CD14-positive monocyte (primary cell): ENCODE measurements around the gene MOK. TPM values are rescaled to one million over a fixed set of nuclear protein-coding genes. Genes with fewer than 3 reads are reported as not detected.

ENCODE experiments used
- DNase-seq, 3 donors: peaks; one replicate each; pipeline ENCODE4 v3.0.0-alpha.2; 2011 to 2022
- H2AFZ ChIP-seq: 2 replicates; pipeline ENCODE4 v1.6.0; 2012; ENCODE audit warnings: mild to moderate bottlenecking, low read depth, low read length, inconsistent platforms; ENCODE audit not compliant: insufficient read depth, poor library complexity, severe bottlenecking
- H3K27ac ChIP-seq, 2 donors: 1 replicate in 1 of 2; 2 replicates in 1 of 2; pipeline ENCODE4 v1.5.1; 2012 to 2013; ENCODE audit warnings: low read length in 2 of 2, control low read depth in 1 of 2, inconsistent platforms in 1 of 2, low read depth in 1 of 2, mild to moderate bottlenecking in 1 of 2
- H3K27me3 ChIP-seq, 2 donors: one replicate each; pipeline versions ENCODE4 v1.6.0 to v1.6.1; 2011 to 2013; ENCODE audit warnings: low read length in 2 of 2; ENCODE audit not compliant: control insufficient read depth in 2 of 2, insufficient read depth in 2 of 2
- H3K36me3 ChIP-seq, 2 donors: replicated peaks in 1 of 2; 1 replicate in 1 of 2; 2 replicates in 1 of 2; pipeline versions ENCODE4 v1.5.1 to v1.6.1; 2012 to 2013; ENCODE audit warnings: low read length in 2 of 2, control low read depth in 1 of 2, inconsistent platforms in 1 of 2, mild to moderate bottlenecking in 1 of 2; ENCODE audit not compliant: insufficient read depth in 2 of 2, control insufficient read depth in 1 of 2
- H3K4me1 ChIP-seq, 2 donors: 1 replicate in 1 of 2; 2 replicates in 1 of 2; pipeline versions ENCODE4 v1.5.1 to v1.6.1; 2012 to 2013; ENCODE audit warnings: low read length in 2 of 2, control low read depth in 1 of 2, inconsistent platforms in 1 of 2, mild to moderate bottlenecking in 1 of 2, moderate library complexity in 1 of 2; ENCODE audit not compliant: insufficient read depth in 2 of 2, control insufficient read depth in 1 of 2
- H3K4me2 ChIP-seq: replicated peaks from 2 replicates; pipeline ENCODE3; 2012; ENCODE audit warnings: low read length, moderate library complexity, mild to moderate bottlenecking; ENCODE audit not compliant: poor library complexity, severe bottlenecking; ENCODE audit errors: extremely low read depth
- H3K4me3 ChIP-seq, 3 experiments: fragments of 200-600 bp in 1 of 3; sonication (generic) in 1 of 3; replicated peaks in 1 of 3; 1 replicate in 2 of 3; 2 replicates in 1 of 3; pipeline ENCODE4 v1.5.1; 2011 to 2013; ENCODE audit warnings: low read length in 3 of 3, mild to moderate bottlenecking in 3 of 3, control low read depth in 2 of 3, low read depth in 2 of 3, inconsistent platforms in 1 of 3, moderate library complexity in 1 of 3
- H3K79me2 ChIP-seq: 2 replicates; pipeline ENCODE4 v1.6.0; 2012; ENCODE audit warnings: mild to moderate bottlenecking, control low read depth, inconsistent platforms, low read length, moderate library complexity; ENCODE audit not compliant: insufficient read depth
- H3K9ac ChIP-seq: 2 replicates; pipeline ENCODE4 v1.6.0; 2017; ENCODE audit warnings: low read length, mild to moderate bottlenecking; ENCODE audit not compliant: insufficient read depth, poor library complexity, severe bottlenecking
- H3K9me3 ChIP-seq, 2 donors: replicated peaks in 1 of 2; 1 replicate in 1 of 2; 2 replicates in 1 of 2; pipeline versions ENCODE4 v1.5.1 to v1.6.1; 2012 to 2013; ENCODE audit warnings: low read length in 2 of 2, control low read depth in 1 of 2; ENCODE audit not compliant: control insufficient read depth in 1 of 2, insufficient read depth in 1 of 2
- H4K20me1 ChIP-seq: 2 replicates; pipeline ENCODE4 v1.6.0; 2012; ENCODE audit warnings: mild to moderate bottlenecking, low read length, control low read depth, moderate library complexity; ENCODE audit not compliant: insufficient read depth
- H3K27ac Mint-ChIP-seq, 7 donors: one replicate each; pipeline ENCODE4 v1.8.0; 2020; ENCODE audit warnings: mild to moderate bottlenecking in 7 of 7, mixed read lengths in 7 of 7, moderate library complexity in 6 of 7, inconsistent platforms in 2 of 7
- H3K27me3 Mint-ChIP-seq, 3 donors: one replicate each; pipeline ENCODE4 v1.8.0; 2021 to 2022; ENCODE audit warnings: low read depth in 3 of 3, mild to moderate bottlenecking in 3 of 3, mixed read lengths in 3 of 3, moderate library complexity in 3 of 3, inconsistent platforms in 1 of 3
- H3K36me3 Mint-ChIP-seq, 2 donors: one replicate each; pipeline ENCODE4 v1.8.0; 2020; ENCODE audit warnings: mixed read lengths in 2 of 2, inconsistent platforms in 1 of 2, mild to moderate bottlenecking in 1 of 2
- H3K4me1 Mint-ChIP-seq: one replicate; pipeline ENCODE4 v1.8.0; 2020; ENCODE audit warnings: mild to moderate bottlenecking, mixed read lengths
- H3K4me3 Mint-ChIP-seq, 2 donors: one replicate each; pipeline ENCODE4 v1.8.0; 2020; ENCODE audit warnings: mild to moderate bottlenecking in 2 of 2, mixed read lengths in 2 of 2, moderate library complexity in 1 of 2
- H3K9me3 Mint-ChIP-seq, 7 donors: one replicate each; pipeline ENCODE4 v1.8.0; 2020 to 2022; ENCODE audit warnings: mixed read lengths in 7 of 7, mild to moderate bottlenecking in 6 of 7, moderate library complexity in 6 of 7, inconsistent platforms in 2 of 7
- CTCF ChIP-seq: fragments of 200-600 bp; IDR thresholded peaks from one replicate; pipeline ENCODE4 v1.8.0; 2022; ENCODE audit warnings: antibody characterized with exemption, mild to moderate bottlenecking
- WGBS: methylation state at CpG from one replicate; pipeline ENCODE4 v1.1.5; 2013; ENCODE audit warnings: missing lambda C conversion rate; ENCODE audit not compliant: insufficient coverage; 5-methylcytosine and 5-hydroxymethylcytosine counted together
- intact Hi-C, 2 donors: fragments of 100-400 bp; cut with micrococcal nuclease; formaldehyde crosslinking; loops; one replicate each; pipeline versions ENCODE4 v1.15.0 to v1.15.1; 2023
- polyA plus RNA-seq, 3 donors: library from polyadenylated mRNA; depleted of rRNA in 1 of 3; unstranded in 2 of 3; stranded (reverse) in 1 of 3; fragments of 300-500 nt in 2 of 3; fragments of >200 nt in 1 of 3; fragmentation: Illumina TruSeq in 2 of 3; gene quantifications; 1 replicate in 2 of 3; 2 replicates in 1 of 3; pipeline ENCODE4 v1.2.3, GENCODE V29; 2012 to 2021

Gene MOK
- polyA plus RNA-seq, 3 donors, result 0.67 to 3.4 (median 1.8) TPM

GRCh38 chr14:102279282-102279681 is 25.7 kb downstream of the MOK start:
- Histone ChIP-seq H3K36me3 (no peaks in the 10 kb centered on the region), H2AFZ (no peak overlapping the region), H3K4me2 (no peak overlapping the region), H3K27ac (no peak overlapping the region), H3K27me3 (no peaks in the 10 kb centered on the region), H3K9me3 (no peaks in the 10 kb centered on the region), H3K4me1 (no peaks in the 10 kb centered on the region), H4K20me1 (no peaks in the 10 kb centered on the region), H3K9ac (no peak overlapping the region), H3K4me3 (no peak overlapping the region), H3K79me2 (no peaks in the 10 kb centered on the region)
- Mint-ChIP-seq H3K9me3 (peaks cover 0 to 2% (median 0%) of the 10 kb centered on the region in 7 donors), H3K27me3 (peaks cover 0 to 3% (median 0%) of the 10 kb centered on the region in 3 donors), H3K27ac (no peak overlapping the region), H3K4me3 (no peak overlapping the region), H3K4me1 (no peaks in the 10 kb centered on the region), H3K36me3 (no peaks in the 10 kb centered on the region)
- no peak for DNase-seq
- intact Hi-C loops, result no loop called here
- no peak for TF ChIP-seq CTCF
- WGBS, result no CpG with 5 or more reads among the region's 3 CpGs

- no peaks in the 10 kb centered on the region for H3K36me3 Mint-ChIP-seq
- Histone ChIP-seq H3K36me3 (no peaks in the 10 kb centered on the region), H3K4me2 (no peak overlapping the region), H3K4me1 (no peaks in the 10 kb centered on the region), H3K4me3 (no peak overlapping the region), H3K27me3 (no peaks in the 10 kb centered on the region), H3K9ac (no peak overlapping the region), H2AFZ (no peak overlapping the region), H3K79me2 (no peaks in the 10 kb centered on the region), H3K9me3 (no peaks in the 10 kb centered on the region), H4K20me1 (no peaks in the 10 kb centered on the region), H3K27ac (no peak overlapping the region)
- no peak for TF ChIP-seq CTCF
- H3K9me3 Mint-ChIP-seq, result peaks cover 0 to 2% (median 0%) of the 10 kb centered on the region in 7 donors
- no peak overlapping the region for H3K27ac Mint-ChIP-seq
- peaks cover 0 to 3% (median 0%) of the 10 kb centered on the region in 3 donors for H3K27me3 Mint-ChIP-seq
- no peak overlapping the region for H3K4me3 Mint-ChIP-seq
- 90% methylated on average over 2 of the region's 6 CpGs for WGBS
- H3K4me1 Mint-ChIP-seq, result no peaks in the 10 kb centered on the region
- DNase-seq, result no peak
- intact Hi-C loops, result no loop called here
These were observed 26.4 kb downstream of the MOK start for GRCh38 chr14:102278631-102278935.
